Gastrocnemius medialis (tissue), 4 donors: ENCODE results near the gene CHSY1.

Experiments used
- CTCF ChIP-seq, 5 experiments: fragments of 450-650 bp in 3 of 5; fragments of 200-600 bp in 2 of 5; sonication (generic) in 2 of 5; IDR thresholded peaks in 4 of 5; conservative IDR thresholded peaks in 1 of 5; 1 replicate in 4 of 5; 2 replicates in 1 of 5; pipeline ENCODE4 v1.5.1; 2016 to 2019; ENCODE audit warnings: antibody characterized with exemption in 5 of 5, mild to moderate bottlenecking in 3 of 5, moderate library complexity in 3 of 5
- POLR2A ChIP-seq, 2 donors: fragments of 450-650 bp; IDR thresholded peaks; one replicate each; pipeline ENCODE4 v1.6.1; 2017; ENCODE audit warnings: antibody characterized with exemption in 2 of 2, mild to moderate bottlenecking in 2 of 2, moderate library complexity in 2 of 2

DNA sequence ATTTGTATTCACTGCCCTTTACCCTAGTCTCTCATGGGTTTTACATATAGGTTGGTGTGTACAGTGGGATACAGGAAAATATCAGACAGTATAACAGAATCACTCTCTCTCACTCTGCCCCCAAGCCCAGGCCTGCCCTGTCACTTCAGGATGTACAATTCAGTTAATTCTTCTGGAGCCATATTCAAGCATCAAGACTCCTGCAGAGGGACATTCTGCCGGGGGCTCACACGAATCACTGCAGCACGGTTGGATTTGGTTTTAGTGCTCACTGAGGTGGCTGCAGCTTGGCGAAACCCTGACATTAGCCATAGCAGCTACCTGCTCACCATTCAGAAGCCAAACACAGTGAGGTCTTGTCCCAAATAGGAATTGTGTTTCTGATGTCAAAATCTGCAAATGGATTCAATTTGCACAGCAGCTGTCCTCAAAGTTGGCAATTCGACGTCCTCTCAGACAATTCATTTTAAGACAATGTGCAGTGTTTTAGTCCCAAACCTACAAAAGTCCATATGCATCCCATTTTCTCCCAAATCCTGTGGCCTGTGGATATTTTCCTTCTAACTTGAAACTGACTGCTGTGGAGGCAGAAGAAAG is 82.9 kb downstream of the CHSY1 start:
- TF ChIP-seq CTCF (IDR thresholded peaks at IDR 0.05 in 4 of 5, conservative IDR thresholded peaks at IDR 0.05 in 1 of 5) (no peak), POLR2A (IDR thresholded peaks at IDR 0.05) (no peak)
